Hematopoietic multipotent progenitor cell (in vitro differentiated cells): ENCODE data around the gene CRTC2. TPM values are rescaled to one million over a fixed set of nuclear protein-coding genes. Genes with fewer than 3 reads are reported as not detected.

Experiments used
- DNase-seq, 3 donors: peaks; one replicate each; pipeline ENCODE4 v3.0.0-alpha.2; 2011 to 2015; ENCODE audit warnings: low read depth in 2 of 3, low spot score in 2 of 3
- total RNA-seq: library from RNA; depleted of rRNA; stranded (reverse); fragments of >200 nt; gene quantifications from one replicate; pipeline ENCODE4 v1.2.3, GENCODE V29; 2012

Gene CRTC2
- total RNA-seq, 1 donor, result 15.3 TPM

DNA sequence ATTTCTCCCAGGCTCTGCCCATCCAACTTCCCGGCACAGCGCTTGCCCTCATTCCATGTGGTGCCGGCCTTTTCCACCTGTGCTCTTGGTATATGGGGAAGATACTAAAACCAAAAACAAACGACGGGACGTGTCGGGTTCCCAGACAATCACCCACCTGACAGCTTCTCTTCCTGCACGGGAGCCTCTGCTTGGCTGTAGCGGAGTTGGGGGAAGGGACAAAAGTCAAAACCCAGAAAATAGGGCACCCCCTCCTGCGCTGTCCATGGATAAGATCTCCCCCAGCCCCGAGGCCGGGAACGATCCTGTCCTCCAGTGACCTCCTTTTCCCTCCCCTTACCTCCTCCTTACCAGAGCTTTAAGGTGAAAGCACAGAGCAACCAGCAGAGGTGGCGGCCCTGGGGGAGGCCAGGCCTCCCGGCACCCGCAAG is 18.4 kb upstream of the CRTC2 start:
- DNase-seq, result no peak

DNA sequence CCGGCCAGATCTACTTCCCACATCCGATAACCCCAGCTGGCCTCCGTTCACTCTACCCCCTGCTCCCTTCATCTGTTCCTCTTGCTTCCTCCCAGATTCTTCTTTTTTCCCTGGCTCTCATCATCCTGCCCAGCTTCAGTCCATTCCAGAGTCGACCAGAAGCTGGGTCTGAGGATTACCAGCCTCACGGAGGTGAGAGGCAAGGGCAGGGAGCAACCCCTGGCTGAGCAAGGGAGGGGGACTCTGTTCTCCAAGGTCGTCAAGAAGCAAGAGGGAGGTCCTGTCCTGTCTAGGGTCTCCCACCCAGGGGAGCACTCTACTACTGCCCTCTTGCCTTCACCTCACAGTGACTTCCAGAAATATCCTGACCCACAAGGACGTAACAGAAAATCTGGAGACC is 15.1 kb upstream of the CRTC2 start:
- DNase-seq, result no peak

DNA sequence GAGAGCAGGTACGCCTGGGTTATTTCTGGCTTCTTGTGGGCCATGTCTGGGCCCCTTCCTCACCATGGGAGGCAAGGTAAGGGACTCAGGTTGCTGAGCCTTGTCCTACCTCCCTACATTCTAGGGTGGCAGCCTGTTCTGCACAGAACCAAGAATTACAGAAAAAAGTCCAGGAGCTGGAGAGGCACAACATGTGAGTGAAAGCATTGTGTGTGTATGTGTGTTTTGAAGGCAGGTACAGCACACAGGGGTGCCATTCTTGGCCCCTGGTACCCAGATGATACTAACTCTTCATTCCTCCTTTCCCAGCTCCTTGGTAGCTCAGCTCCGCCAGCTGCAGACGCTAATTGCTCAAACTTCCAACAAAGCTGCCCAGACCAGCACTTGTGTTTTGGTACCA is 14.7 kb upstream of the CRTC2 start:
- DNase-seq, result no peak

DNA sequence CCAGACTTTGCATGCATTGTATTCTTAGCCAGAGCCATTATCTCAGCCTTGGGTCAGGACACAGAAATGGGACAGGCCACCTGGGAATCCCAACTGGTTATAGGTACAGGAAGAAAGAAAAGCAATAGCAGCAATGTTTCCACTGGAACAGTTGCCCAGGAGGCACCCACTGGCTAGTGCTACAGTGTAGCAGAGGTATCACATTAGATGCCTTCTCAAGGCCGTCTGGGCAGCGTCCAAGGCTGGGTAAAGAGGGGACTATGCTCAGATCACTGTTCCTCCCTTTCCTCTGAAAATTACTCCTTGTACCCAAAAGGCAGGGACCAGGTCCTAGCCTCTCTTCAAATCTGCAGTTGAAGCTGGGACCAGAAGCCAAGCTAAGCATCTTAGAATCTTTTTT is 11.9 kb upstream of the CRTC2 start:
- DNase-seq, result no peak

DNA sequence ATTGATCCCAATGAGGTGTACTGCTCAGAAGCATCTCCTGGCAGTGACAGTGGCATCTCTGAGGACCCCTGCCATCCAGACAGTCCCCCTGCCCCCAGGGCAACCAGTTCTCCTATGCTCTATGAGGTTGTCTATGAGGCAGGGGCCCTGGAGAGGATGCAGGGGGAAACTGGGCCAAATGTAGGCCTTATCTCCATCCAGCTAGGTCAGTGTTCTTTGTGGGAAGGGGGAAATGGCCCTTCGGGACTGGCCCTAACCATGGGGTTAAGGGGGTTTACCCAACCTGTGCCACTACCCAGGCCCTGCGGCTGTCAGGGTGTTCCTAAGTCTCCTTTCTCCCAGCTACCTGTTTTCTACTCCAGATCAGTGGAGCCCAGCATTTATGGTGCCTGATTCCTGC is 10.6 kb upstream of the CRTC2 start:
- DNase-seq, result no peak

DNA sequence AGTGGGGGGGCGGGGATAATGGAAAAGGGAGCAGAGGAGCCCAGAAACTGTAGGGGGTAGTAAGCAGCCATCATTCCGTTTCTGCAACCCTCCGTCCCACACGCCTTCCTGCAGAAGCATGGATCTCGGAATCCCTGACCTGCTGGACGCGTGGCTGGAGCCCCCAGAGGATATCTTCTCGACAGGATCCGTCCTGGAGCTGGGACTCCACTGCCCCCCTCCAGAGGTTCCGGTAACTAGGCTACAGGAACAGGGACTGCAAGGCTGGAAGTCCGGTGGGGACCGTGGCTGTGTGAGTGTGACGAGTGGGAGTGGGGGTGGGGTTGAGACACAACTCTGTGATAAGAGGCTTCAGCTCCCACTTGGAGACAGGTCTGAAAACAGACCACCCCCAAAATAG is 10.0 kb upstream of the CRTC2 start:
- DNase-seq, result no peak

DNA sequence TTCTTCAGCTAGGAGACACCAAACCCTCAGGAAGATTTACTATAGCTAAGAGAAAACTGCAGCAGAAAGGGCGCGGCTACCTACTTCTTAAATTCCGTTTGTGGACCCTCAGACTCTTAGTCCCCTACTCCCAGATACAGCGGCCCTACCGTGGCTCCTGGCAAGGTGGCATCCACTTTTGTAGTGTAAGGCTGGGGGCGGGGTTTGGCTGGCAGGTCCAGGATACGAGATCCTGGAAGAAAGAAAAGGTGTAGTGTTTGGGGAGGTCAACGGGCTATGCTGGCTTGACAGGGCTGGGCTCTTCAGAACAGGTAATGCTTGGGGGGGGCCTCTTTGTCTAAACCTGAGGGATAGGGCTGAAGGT is 9.6 kb upstream of the CRTC2 start:
- DNase-seq, result no peak

DNA sequence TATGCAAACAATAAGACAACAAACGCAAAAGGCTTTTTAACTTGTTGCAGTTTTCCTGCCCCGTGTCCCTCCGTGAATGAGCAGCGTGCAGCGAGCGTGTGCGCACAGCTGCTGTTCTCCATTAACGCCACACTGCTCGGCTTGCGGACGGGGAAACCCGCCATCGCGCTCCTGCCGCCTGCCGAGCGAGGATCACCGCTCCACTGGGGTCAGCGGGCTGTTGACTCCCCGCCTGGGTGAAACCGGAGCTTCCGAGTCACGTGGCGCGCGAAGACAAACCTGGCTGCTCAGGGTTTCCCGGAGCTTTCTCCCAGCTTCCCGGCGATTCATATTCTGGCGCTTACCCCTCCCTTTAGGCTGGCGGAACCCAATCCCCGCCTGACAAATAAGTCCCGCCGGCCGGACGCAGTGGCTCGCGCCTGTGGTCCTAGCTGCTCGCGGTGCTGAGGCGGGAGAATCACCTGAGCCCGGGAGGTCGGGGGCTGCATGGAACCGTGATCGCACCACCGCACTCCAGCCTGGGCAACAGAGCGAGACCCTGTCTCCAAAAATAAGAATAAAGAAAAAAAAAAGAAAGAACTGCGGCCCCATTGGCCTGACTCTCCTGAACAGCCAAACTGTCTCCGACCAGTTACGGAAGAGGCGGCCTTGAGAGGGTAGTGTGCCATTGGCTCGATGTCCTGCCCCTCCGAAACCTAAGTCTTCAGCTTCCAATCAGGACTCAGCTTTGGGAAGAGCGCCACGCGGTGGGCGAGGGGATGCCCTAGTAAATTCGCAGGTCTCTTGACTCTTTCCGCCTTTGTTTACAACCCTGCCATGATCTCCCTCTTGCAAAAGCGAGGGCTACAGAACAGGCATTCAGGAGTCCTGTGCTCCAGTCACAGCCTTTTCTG is 8.9 kb upstream of the CRTC2 start, which contains the start of gene CREB3L4:
Gene CREB3L4 (plus strand): TSS at position 796 of the 893 bp plus-strand sequence. CDS start 624 bp downstream, outside the sequence.
- DNase-seq, result peak; percentile 69 to 99 (median 95)

DNA sequence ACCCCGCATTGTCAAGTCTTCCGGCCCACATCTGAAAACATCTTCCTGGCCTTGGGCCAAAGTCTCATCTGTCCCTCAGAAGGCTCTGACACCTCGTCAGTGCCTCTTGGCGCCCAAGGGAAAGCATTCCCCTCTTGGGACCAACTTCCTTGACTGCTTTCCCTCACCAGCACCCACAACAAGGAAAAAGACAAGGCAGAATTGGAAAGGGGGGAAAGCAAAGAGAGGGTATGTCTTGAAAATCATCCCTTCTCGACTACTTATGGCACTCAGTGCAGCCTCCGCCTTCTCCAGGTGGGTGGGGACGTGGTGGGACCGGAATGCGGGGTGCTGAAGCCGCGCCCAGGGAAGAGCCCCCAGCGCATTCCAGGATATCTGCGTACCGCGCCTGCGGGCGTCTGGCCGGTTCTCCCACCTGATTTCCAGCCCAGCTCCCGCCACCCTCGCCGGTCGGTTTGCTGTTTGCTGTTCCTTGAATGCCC is 5.5 kb upstream of the CRTC2 start:
- DNase-seq, result no peak

DNA sequence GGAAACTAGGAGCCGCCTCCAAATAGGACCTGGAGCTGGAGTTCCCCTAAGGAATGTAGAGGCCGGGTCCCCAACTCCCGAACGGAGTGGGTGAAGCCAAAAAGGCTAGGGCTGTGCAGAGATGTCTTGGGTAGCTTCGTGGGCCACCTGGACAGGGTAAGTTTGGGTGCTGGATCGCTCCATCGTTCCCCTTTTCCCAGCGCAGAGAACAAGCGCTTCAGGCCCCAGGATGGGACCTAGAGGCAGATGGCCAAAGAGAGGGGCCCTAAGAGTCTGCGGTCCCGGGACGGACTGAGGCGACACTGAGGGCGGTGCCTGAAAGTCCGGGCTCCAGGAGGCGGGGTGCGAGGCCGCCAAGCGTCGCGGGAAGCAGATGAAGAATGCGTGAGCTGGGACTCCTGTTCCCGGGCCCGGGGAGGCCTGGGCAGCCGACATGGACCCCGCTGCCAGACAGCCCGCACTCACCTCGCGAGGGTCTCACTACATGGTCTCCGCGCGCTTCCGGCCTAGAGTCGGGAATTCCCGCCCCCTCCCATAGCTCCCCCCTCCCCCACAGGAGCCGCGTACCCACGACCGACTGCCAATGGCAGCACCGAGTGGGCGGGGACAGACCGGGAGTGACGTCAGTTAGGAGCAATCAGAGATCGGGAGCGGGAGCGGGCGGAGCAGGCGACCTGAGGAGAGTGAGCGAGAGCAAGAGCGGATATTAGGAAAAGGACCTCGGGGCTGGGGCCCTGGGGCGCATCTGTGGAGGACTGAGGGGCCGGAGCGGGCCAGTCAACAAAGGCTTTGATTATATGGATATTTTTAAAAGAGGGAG is 4.8 kb upstream of the CRTC2 start, which contains the start of gene SLC39A1:
Gene SLC39A1 (minus strand): TSS at position 508 of the 820 bp plus-strand sequence. CDS start 822 bp downstream, outside the sequence.
- DNase-seq, result peak; percentile 77 to 94 (median 90)

DNA sequence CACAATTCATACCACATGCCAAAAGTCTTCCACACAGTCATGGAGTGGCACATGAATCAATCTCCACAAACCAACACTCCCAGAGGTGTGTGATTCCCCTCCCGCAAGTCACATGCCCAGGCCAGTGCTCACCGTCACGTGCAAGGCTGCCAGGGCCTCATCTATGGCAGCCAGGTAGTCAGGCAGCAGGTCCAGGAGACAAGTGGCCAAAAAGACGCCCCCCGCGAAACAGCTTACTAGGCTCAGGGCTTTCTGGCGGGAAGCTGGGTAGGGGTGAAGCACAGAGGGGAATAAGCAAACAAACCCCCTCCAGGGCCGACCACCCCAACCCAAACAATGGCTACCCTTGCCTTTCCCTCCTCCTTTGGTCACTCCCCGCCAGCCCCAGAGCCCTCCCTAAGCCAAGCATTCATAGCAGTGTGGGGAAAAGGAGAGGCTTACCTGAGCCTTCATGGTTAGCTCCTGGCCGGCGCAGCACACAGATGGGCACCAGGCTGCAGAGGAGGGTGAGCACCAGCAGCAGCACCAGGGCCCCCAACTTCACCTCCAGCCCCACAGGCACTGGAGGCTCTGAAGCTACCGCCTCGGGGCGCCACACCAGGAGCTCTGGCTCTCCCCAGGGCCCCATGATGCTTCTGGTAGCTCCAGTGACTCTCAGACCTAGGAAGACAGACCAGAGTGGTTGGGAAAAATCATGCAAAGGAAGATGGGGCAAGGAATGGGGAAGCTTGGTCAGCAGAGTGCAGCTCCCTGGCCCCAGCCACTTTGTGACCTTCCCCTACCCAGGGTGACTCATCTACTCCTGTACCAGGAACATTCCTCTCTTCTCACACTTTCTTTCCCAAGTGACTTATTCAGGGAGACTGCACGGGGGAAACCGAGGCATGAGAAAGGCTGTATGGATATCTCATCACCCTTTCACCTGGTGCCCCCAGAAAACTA is 3.9 kb upstream of the CRTC2 start:
- DNase-seq, result no peak

DNA sequence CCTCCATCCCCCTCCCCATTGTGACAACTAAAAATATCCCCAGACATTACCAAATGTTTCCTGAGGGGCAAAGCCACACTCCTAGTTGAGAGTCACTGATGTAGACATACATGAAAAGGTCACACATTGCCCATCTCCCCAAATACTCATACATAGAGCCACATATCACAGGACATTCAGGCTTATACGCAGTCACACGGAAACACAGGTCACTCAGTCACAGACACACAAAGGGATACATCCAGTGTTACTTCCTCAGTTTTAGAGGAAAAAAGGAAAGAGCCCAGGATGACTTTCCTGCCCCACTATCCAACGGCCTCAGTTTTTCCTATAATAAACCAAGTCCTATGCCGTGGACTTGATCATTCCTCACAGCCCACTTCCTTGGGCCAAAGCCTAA is 3.0 kb upstream of the CRTC2 start:
- DNase-seq, result no peak

DNA sequence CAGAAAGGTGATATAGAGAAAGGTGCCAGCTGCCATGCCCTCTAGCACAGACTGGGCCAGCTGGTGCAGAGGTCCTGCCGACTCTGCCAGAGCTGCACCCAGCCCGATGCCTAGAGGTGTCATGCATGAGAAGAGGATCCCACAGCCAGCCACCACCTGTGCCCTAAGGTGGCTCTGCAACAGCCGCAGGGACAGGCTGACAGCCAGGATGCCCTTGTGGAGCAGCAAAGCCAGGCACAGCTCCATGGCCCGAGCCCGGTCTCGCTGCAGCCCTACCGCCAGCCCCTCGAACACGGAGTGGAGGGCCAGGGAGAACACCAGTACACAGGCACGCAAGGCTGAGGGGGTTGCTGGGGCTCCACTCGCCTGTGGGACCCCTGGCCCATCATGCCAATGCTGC is 1.8 kb upstream of the CRTC2 start:
- DNase-seq, result no peak

DNA sequence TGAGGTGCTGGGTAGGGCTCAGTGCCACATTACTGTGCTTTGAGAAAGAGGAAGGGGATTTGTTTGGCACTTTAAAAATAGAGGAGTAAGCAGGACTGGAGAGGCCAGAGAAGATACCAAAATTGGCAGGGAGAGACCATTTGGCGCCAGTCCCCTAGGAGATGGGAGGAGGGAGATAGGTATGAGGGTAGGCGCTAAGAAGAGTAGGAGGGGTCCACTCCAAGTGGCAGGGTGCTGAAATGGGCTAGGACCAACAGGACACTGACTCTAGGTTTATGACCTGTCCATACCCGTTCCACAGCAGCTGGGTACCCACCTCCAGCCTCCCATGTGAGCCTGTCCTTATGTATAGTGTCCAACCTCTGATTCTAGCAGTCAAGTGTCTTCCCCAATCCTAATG is 1.0 kb upstream of the CRTC2 start:
- DNase-seq, result no peak

DNA sequence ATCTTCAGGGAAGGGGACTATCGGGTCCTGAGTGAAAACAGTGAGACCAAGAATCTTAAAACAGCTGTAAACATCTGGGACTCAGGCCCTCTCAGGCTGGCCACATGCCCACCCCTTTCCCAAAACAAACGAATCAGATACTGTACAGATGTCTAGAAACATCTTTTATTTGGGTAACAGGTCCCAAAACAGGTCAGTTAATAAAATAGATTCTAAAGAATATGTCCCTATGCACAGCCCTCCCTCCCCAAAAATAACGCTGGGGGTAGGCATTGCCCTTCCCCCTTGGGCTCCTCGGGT is 499 bp upstream of the CRTC2 start:
- no peak for DNase-seq

DNA sequence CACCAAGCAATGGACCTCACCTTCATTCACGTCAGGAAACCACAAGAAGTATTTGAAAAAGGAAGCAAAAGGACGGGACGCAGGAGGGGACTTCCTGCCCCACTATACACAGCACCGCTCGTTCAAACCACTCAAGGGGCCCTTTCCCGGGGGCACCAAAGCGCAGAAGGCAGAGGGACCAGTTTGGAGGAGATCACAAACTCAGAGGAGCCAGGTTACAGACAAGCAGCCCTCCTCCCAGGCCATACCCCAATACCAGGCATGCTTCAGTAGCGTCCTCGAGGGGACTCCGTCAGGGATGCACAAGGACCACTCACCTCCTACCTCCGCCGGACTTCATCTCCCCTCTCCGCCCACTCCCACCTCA is 685 bp downstream of the CRTC2 start:
- peak in 2 of 3 donors; percentile 36 to 42 for DNase-seq

DNA sequence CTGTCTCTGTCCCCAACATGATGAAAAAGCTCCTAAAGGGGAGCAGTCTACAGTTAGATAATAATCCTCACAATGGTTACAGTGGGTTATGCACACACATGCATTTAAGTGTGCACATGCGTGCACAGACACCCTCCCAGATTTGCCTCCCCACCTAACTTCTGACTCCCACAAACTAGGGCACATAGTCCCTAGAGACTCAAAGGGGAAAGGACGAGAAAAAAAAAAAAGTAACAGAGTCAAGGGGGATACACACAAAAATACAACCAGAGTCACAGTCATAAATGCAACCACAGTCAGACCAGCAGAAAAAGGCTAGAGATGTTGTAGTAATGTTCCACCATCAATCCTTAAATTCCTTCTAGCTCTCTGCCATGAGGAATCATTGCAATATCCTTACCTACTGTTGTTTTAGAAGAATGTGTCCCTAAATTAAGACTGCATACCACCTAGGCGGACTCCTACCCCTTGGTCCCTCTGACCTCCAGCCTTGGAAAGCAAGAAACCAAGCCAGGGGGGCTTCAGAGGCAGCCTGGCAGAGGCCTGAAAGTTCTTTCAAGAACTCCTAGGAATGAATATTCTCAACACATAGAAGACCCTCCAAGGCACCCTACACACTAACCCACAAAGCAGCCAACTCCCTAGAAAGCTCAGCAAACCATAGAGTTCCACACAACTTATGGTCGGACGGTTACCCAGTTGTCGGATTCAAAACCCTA is 1.3 kb downstream of the CRTC2 start:
- no peak for DNase-seq

DNA sequence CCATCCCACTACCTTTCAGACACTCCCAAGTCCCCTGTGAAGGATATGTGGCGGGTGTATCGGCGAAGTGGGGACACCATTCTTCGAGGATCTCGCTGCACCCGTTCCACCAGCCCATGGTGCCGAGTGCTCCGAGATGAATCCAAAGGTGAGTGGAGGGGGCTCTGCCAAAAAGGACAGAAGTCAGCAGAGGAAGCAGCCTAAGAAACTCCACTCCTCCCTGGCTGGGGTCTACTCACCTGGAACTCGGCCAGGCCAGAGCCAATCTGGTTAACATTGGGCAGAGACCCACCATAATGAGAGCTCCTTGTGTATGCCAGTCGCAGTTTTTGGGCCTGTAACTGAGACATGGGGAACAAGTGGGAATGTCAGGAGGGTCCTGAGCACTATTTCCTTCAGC is 3.6 kb downstream of the CRTC2 start:
- DNase-seq, result no peak

DNA sequence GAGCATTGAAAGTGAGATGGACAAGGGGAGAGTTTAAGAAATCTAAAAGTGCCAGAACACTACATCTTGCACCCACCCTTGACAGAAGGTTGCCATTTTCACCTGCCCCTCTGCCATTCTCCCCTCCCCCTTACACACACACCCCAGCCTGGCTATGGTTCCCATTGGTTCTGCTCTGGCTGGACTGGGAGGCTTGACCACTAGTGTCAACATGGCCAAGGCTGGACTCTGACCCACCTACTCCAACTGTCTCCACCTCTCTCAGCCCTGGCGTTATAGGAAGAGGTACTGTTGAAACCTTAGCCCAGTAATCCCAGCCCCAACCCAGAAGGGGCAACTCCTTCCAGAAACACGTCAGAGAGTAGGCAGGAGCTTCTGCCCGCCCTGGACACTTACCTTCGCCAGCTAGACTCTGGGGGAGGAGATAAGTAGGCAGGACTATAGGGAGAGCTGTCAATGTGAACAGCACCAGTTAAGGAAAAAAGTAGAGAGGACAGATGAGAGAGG is 4.5 kb downstream of the CRTC2 start:
- no peak for DNase-seq

DNA sequence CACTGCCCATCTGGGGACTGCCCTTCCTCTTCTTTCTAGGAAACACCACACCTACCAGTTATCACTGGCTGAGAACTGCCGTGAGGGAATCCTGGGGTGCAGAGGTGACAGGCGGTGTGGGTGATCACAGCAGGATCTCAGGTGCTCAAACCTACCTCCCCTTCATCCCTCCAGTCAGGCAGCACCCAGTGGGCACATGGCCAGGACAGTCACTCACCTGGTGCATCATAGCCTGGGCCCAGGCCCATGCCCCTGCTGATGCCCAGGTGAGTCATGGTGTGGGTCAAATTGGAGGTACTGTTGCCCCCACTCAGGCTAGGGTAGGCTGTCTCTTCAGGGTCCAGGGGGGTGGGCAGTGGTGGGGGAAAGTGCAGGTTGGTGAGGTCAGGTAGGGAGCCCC is 6.6 kb downstream of the CRTC2 start:
- DNase-seq, result no peak
